ENCODE data around the gene THEM5. TPM values are rescaled to one million over a fixed set of nuclear protein-coding genes. Genes with fewer than 3 reads are reported as not detected.

THEM5 gene
- total RNA-seq, 1 donor from 2014 or later = not detected

- intact Hi-C loops (cut with micrococcal nuclease) = no loop called here
These were observed 13.1 kb downstream of the THEM5 start for GRCh38 chr1:151840421-151840820.

DNA sequence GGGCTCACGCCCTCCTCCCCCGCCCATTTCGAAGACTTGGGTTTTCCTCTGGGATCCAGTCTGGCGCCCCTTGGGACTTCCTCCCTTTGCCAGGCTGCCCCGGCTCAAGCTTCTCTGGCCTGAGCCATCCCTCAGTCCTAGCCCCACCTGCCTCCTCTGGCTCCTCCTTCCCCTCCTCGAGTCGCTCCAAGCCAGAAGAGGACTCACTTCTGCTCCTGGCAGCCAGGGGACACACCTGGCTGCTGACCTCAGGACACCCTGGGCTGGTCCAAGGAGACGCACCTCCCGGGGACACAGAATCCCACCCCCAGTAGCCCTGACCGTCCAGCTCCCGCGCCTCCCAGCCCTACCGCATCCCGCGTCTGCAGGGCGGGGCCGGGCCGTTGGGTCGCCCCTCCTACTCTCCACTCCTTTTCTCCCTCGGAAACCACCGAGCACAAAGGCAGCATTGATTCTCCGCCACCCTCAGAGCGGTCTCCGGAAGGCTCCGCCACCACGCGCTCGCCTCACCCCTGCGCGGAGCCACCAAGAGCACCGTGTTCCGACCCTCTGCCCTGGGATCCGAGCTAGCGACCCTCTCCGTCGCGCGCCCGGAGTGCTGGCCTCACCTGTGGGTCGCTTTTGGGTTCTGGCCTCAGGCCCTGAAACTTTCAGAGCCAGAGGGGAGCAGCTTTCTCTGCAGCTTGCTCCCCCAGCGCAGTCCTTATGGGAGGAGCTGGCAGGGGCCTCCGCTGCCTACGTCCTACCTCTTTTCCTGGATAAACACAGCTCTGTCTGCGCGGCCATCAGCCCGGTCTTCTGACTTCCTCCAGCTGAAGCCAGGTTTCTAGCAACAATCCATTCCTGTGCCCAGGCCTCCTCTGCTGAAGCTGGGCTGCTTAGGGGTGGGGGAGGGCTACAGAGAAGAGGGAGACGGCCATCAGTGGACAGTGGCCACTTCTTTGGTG lies 13.8 kb downstream of the THEM5 start, which contains the start of gene C2CD4D:
TSS of gene C2CD4D (minus strand) at position 364 of the 947 bp plus-strand sequence. CDS start 831 bp downstream, outside the sequence.
- intact Hi-C loops (cut with micrococcal nuclease) = loop anchor here (1.0 to 5.0 kb wide), 7 partner anchors 69 to 618 kb away; partner anchors contain the start of genes POGZ, RFX5, RIIAD1 and SNX27

DNA sequence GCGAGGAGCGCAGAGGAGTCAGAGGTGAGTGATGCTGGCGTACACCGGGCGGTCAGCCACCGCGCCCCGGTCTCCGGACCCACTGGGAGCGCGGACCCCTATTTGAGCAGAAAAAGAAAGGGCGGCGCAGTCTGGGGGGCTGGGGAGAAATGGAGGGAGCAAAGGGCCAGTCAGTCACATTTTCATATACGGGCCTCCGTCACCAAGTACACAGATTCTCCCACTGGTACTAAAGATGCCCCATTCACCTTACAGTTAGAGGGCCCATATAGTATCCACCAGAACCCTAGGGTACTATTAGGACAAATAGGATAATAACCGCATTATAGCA lies 14.5 kb downstream of the THEM5 start:
- intact Hi-C loops (cut with micrococcal nuclease) = loop anchor here (1.0 to 5.0 kb wide), 7 partner anchors 70 to 618 kb away; partner anchors contain the start of genes POGZ, RFX5, RIIAD1 and SNX27

GRCh38 chr1:151838222-151839081 lies 15.1 kb downstream of the THEM5 start:
- intact Hi-C loops (cut with micrococcal nuclease) = loop anchor here (1.0 to 5.0 kb wide), 7 partner anchors 70 to 619 kb away; partner anchors contain the start of genes POGZ, RFX5, RIIAD1 and SNX27

DNA sequence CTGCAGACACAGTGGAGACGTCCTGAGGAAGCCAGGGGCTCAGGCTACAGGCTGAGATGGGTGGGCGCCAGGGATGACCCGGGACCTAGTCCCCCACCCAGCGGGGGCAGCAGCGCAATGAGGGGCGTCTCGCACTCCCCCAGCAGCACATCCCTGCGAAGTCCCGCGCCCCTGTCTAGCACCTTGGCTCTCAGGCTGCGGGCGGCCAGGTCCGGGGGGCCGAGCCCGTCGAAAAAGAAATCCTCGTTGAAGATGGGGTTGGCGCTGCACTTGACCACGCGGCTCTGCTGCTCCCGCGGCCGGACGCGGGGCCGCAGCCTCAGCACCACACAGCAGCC lies 15.7 kb downstream of the THEM5 start:
- intact Hi-C loops (cut with micrococcal nuclease) = loop anchor here (1.0 to 5.0 kb wide), 8 partner anchors 9 to 619 kb away; partner anchors contain the start of genes POGZ, RFX5, RIIAD1 and SNX27

DNA sequence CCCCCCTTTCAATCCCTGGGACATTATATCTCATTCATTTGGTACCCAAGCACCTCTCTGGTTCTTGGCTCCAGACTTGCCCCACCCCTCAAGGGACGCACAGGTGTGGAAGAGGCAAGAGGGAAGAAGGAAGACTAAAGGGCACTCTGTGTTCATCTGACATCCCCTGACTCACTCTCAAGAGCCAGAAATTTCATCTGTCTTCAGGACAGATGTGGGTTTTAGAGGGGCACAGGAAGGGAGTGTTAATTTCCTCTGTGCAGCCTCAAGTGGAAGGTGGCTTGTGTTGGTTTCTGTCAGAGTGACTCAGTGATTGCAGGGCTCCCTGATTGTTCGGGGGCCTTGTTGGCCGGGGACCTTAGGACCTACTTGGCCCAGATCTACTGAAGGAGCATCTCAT lies 16.3 kb downstream of the THEM5 start:
- intact Hi-C loops (cut with micrococcal nuclease) = loop anchor here (1.0 to 5.0 kb wide), 7 partner anchors 8 to 620 kb away; partner anchors contain the start of genes POGZ, RFX5, RIIAD1 and SNX27

- intact Hi-C loops (cut with micrococcal nuclease) = loop anchor here (5.0 kb wide), 5 partner anchors 113 to 622 kb away; partner anchors contain the start of genes POGZ, RFX5, RIIAD1 and SNX27
These were observed 17.9 kb downstream of the THEM5 start for GRCh38 chr1:151835596-151835995.

GRCh38 chr1:151834239-151834638 lies 19.3 kb downstream of the THEM5 start:
- intact Hi-C loops (cut with micrococcal nuclease) = no loop called here

GRCh38 chr1:151833172-151833900 lies 20.2 kb downstream of the THEM5 start:
- intact Hi-C loops (cut with micrococcal nuclease) = no loop called here

GRCh38 chr1:151832318-151832980 lies 21.1 kb downstream of the THEM5 start:
- intact Hi-C loops (cut with micrococcal nuclease) = no loop called here

DNA sequence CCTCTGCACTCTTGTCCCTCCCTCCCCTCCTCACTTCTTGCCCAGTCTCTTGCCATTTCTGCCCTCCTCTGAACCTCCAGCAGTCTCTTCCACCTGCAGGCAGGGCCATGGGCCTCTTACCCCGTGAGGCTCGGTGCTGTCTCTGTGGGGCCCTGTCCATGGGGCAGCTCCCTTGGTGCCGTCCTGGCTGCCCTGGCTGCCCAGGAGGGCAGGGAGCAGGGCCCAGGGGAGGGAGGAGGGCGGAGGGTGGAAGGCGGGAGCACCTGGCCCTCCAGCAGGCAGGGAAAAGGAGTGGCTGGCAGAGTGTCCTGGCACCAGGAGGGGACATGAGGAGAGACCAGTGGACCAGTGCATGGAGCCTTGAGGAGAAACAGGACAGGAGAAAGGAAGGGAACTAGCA lies 21.9 kb downstream of the THEM5 start, which contains the start of gene RORC:
TSS of gene RORC (minus strand) at position 198 of the 400 bp plus-strand sequence. CDS start at position 160, 38 bp downstream.
- intact Hi-C loops (cut with micrococcal nuclease) = no loop called here

DNA sequence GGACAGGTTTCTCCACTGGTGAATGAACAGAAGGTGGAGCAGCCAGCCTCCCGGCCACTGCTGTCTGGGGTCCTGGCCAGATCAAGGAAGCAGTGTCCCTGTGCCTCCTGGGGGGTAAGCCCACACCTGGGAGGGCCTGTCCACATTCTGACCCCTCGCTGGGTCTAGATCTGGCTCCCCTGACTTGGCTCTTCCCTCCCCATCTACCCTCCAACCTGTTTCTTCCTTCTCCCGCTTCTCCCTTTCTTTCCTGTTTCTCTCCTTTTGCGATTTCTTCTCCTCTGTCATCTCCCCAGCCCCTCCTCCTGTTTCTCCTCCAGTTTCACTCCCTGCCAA lies 22.3 kb downstream of the THEM5 start:
- intact Hi-C loops (cut with micrococcal nuclease) = no loop called here

DNA sequence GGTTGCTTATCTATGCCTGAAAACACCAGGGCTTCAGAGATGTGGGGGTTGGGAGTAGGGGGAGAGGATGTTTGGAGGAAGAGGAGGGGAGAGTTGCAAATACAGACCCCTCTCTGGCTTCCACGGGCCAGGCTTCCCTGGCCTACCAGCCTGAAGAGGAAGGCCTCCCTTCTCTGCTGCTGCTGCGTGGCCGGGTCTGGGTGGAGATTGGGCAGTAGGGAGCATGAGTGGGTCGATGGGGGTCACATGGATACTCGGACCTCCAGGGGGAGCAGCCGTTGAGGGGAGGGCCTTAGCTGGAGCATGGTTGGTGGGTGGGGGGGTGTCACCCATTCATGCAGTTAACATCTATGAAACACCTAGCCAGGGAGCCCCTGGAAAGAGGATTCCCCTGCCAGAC lies 23.5 kb downstream of the THEM5 start:
- intact Hi-C loops (cut with micrococcal nuclease) = loop anchor here (1.0 kb wide), 1 partner anchor 40 kb away; the partner anchor contains the start of gene TDRKH

GRCh38 chr1:151829352-151830046 lies 24.0 kb downstream of the THEM5 start:
- intact Hi-C loops (cut with micrococcal nuclease) = loop anchor here (1.0 to 2.0 kb wide), 3 partner anchors 8 to 67 kb away; partner anchors contain the start of genes MRPL9 and TDRKH

DNA sequence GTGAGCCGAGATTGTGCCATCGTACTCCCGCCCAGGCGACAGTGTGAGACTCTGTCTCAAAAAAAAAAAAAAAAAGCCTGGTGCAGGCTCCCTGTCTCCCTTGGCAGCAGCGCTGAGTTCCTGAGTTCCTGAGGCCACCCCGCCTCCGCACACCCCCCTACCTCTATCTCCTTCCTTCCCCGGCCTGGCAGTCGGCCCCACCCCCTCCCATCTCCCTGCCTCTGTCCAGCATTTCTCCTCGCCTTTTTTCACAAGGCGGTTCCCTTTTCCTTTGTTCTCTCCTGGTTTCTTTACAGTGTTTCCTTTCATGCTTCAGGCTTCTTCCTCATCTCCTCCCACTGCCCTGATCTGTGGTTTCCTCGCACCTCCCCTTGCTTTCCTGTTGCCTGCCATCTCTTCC lies 24.6 kb downstream of the THEM5 start:
- intact Hi-C loops (cut with micrococcal nuclease) = loop anchor here (1.0 to 2.0 kb wide), 3 partner anchors 8 to 66 kb away; partner anchors contain the start of gene MRPL9

GRCh38 chr1:151827853-151828252 lies 25.7 kb downstream of the THEM5 start:
- intact Hi-C loops (cut with micrococcal nuclease) = loop anchor here (1.0 to 2.0 kb wide), 2 partner anchors 8 to 65 kb away; partner anchors contain the start of gene MRPL9

- intact Hi-C loops (cut with micrococcal nuclease) = no loop called here
These were observed 27.5 kb downstream of the THEM5 start for GRCh38 chr1:151825751-151826660.

- intact Hi-C loops (cut with micrococcal nuclease) = no loop called here
These were observed 28.3 kb downstream of the THEM5 start for GRCh38 chr1:151825204-151825603.

All from T-helper 1 cell treated with Interleukin-12 subunit alpha and Interleukin-12 subunit beta and Interleukin-4 antibody, amounts not matched to agents 30 ng/mL and 1 ng/mL, for 36 hours (primary cell).